ENCODE measurements around the gene IL25. TPM values are rescaled to one million over a fixed set of nuclear protein-coding genes. Genes with fewer than 3 reads are reported as not detected.

The IL25 gene
- total and polyA plus RNA-seq, 8 donors = not detected

- Histone ChIP-seq H3K27me3 (peaks cover 0 to 8% (median 7%) of the 10 kb centered on the region in 3 donors), H3K36me3 (peaks cover 0 to 40% (median 14%) of the 10 kb centered on the region in 4 donors), H3K9me3 (no peaks in the 10 kb centered on the region), H3K4me1 (peaks cover 0 to 48% (median 17%) of the 10 kb centered on the region in 4 donors), H3K4me3 (no peak overlapping the region), H3K27ac (peak overlapping the region in 1 of 5 donors; percentile 34)
- no peak for DNase-seq
- no peak for TF ChIP-seq POLR2AphosphoS5 (IDR thresholded peaks at IDR 0.05)
- TF ChIP-seq POLR2A (IDR thresholded peaks at IDR 0.05) = no peak
- TF ChIP-seq EP300 (IDR thresholded peaks at IDR 0.05) = no peak
- no peak for TF ChIP-seq CTCF (IDR thresholded peaks at IDR 0.05)
- WGBS, 5 donors = 75 to 89% (median 83%) methylated on average over 2 to 11 of the region's 11 CpGs
- intact Hi-C loops (cut with DNase I; ENCODE audit: low total_unique reads) = no loop called here
These were observed 13.4 kb upstream of the IL25 start for GRCh38 chr14:23359167-23359626.

GRCh38 chr14:23359722-23360447 is 12.7 kb upstream of the IL25 start:
- H3K4me3 ChIP-seq = no peak overlapping the region
- intact Hi-C loops (cut with DNase I; ENCODE audit: low total_unique reads) = no loop called here
- peak overlapping the region in 3 of 5 donors; percentile 16 to 67 (median 52) for H3K27ac ChIP-seq
- peaks cover 0 to 40% (median 14%) of the 10 kb centered on the region in 4 donors for H3K36me3 ChIP-seq
- no peak for DNase-seq
- peaks cover 0 to 13% (median 11%) of the 10 kb centered on the region in 3 donors for H3K27me3 ChIP-seq
- H3K4me1 ChIP-seq = peaks cover under 1 to 55% (median 22%) of the 10 kb centered on the region in 4 donors
- no peak for TF ChIP-seq POLR2AphosphoS5 (IDR thresholded peaks at IDR 0.05)
- no peak for TF ChIP-seq POLR2A (IDR thresholded peaks at IDR 0.05)
- TF ChIP-seq EP300 (IDR thresholded peaks at IDR 0.05) = no peak
- no peak for TF ChIP-seq CTCF (IDR thresholded peaks at IDR 0.05)
- no peaks in the 10 kb centered on the region for H3K9me3 ChIP-seq
- WGBS, 5 donors = 90 to 92% (median 90%) methylated on average over 14 to 22 of the region's 22 CpGs

DNA sequence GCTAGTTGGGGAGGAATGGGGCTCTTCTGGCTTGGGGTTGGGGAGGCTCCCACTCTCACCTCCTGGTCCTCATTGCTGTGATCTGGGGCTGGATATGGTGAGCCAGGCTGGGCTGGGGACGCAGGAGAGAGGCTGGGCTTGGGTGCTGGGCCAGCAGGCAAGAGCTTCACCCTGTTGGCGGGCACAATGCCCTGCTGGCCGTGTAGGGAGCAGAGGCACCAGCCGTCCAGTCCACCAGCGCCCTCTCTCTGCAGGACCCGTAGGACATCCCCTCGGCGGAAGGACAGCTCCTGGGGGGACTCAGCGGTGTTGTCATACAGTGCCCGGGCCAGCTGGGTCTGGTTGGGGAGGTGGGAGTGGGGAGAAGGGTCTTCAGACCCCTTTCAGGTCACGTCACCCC is 12.1 kb upstream of the IL25 start:
- no peak for DNase-seq
- 67 to 83% (median 75%) methylated on average over 1 to 11 of the region's 11 CpGs for WGBS, 5 donors
- Histone ChIP-seq H3K36me3 (peaks cover 0 to 40% (median 14%) of the 10 kb centered on the region in 4 donors), H3K9me3 (no peaks in the 10 kb centered on the region), H3K27ac (peak overlapping the region in 4 of 5 donors; percentile 16 to 67 (median 38)), H3K4me1 (peaks cover 7 to 61% (median 28%) of the 10 kb centered on the region in 4 donors), H3K4me3 (no peak overlapping the region), H3K27me3 (peaks cover 0 to 18% (median 18%) of the 10 kb centered on the region in 3 donors)
- TF ChIP-seq POLR2AphosphoS5 (IDR thresholded peaks at IDR 0.05) = no peak
- no peak for TF ChIP-seq POLR2A (IDR thresholded peaks at IDR 0.05)
- intact Hi-C loops (cut with DNase I; ENCODE audit: low total_unique reads) = no loop called here

GRCh38 chr14:23361320-23361719 is 11.3 kb upstream of the IL25 start:
- H3K9me3 ChIP-seq = no peaks in the 10 kb centered on the region
- TF ChIP-seq CTCF (IDR thresholded peaks at IDR 0.05) (no peak), POLR2A (IDR thresholded peaks at IDR 0.05) (no peak), EP300 (IDR thresholded peaks at IDR 0.05) (no peak), POLR2AphosphoS5 (IDR thresholded peaks at IDR 0.05) (no peak)
- peak overlapping the region in 3 of 5 donors; percentile 22 to 67 (median 52) for H3K27ac ChIP-seq
- intact Hi-C loops (cut with DNase I; ENCODE audit: low total_unique reads) = no loop called here
- H3K27me3 ChIP-seq = peaks cover 0 to 26% (median 24%) of the 10 kb centered on the region in 3 donors
- H3K4me3 ChIP-seq = no peak overlapping the region
- H3K4me1 ChIP-seq = peaks cover 8 to 69% (median 34%) of the 10 kb centered on the region in 4 donors
- peak in 1 of 2 donors; percentile 56 for DNase-seq
- H3K36me3 ChIP-seq = peaks cover 0 to 37% (median 14%) of the 10 kb centered on the region in 4 donors

Data from stomach (tissue), 9 donors.